ENCODE measurements around the gene NOS1AP. TPM values are rescaled to one million over a fixed set of nuclear protein-coding genes. Genes with fewer than 3 reads are reported as not detected.

The NOS1AP gene
- total RNA-seq, 1 experiment from 2014 or later: 5.3 TPM

- no peak for DNase-seq (ENCODE audit: low read depth, low spot score)
- H3K4me1 ChIP-seq (ENCODE audit: control insufficient read depth in 1 of 2, insufficient read depth in 2 of 2, low read length in 2 of 2): peaks cover 0 to under 1% of the 10 kb centered on the region in 2 experiments; a peak in 1 of 4 replicates
- intact Hi-C loops (cut with micrococcal nuclease): loop anchor here (10.0 kb wide), 1 partner anchor 484 kb away; no protein-coding TSS in a partner anchor
- H3K27ac ChIP-seq (ENCODE audit: low read depth, low read length): no peak overlapping the region
- BruUV-seq (replicated peaks): no TSS peak
- no peaks in the 10 kb centered on the region for H3K27me3 ChIP-seq (ENCODE audit: insufficient read depth, low read length)
- H3K4me2 ChIP-seq (ENCODE audit: low read length): no peak overlapping the region
- no peaks in the 10 kb centered on the region for H4K20me1 ChIP-seq (ENCODE audit: insufficient read depth)
- no peak for TF ChIP-seq ELF1 (IDR thresholded peaks at IDR 0.05; ENCODE audit: borderline replicate concordance, low read depth)
- no peak for TF ChIP-seq ZBTB33 (IDR thresholded peaks at IDR 0.05; ENCODE audit: extremely low read depth, insufficient replicate concordance, low read length)
- no peak for TF ChIP-seq POLR2A (IDR thresholded peaks at IDR 0.05; ENCODE audit: borderline replicate concordance, extremely low read depth, insufficient read depth, insufficient read length)
- no peaks in the 10 kb centered on the region for H3K9me3 ChIP-seq (ENCODE audit: control insufficient read depth in 1 of 2, insufficient read depth in 1 of 2, low read depth in 1 of 2, low read length in 2 of 2)
- H2AFZ ChIP-seq (ENCODE audit: low read depth, low read length, poor library complexity, severe bottlenecking): no peak overlapping the region
- ChIA-PET RAD21 (ENCODE audit: low non-redundant PET in 1 of 2, low total read pairs in 2 of 2, uncharacterized antibody in 2 of 2, unreplicated experiment in 2 of 2) (no interaction called here), POLR2A (no interaction called here), CTCF (interaction anchor here (1.4 kb wide), 1 partner anchor 215 kb away, joined by 4 read pairs; no protein-coding TSS in a partner anchor)
- no peak overlapping the region for H3K4me3 ChIP-seq (replicated peaks in 1 of 2; ENCODE audit: low read depth in 1 of 2, low read length in 2 of 2)
- no peak for ATAC-seq
- no peaks in the 10 kb centered on the region for H3K36me3 ChIP-seq (ENCODE audit: control insufficient read depth in 1 of 2, insufficient read depth in 2 of 2, low read length in 2 of 2)
- no peaks in the 10 kb centered on the region for H3K79me2 ChIP-seq (ENCODE audit: insufficient read depth, low read length)
- H3K9me2 ChIP-seq (ENCODE audit: insufficient read depth): no peaks in the 10 kb centered on the region
- no peak overlapping the region for H3K9ac ChIP-seq (ENCODE audit: low read length)
Observed at GRCh38 chr1:162279136-162279498, 209.6 kb downstream of the NOS1AP start.

- no peak overlapping the region for H2AFZ ChIP-seq (ENCODE audit: low read depth, low read length, poor library complexity, severe bottlenecking)
- no peak for DNase-seq (ENCODE audit: low read depth, low spot score)
- intact Hi-C loops (cut with micrococcal nuclease): no loop called here
- no peaks in the 10 kb centered on the region for H4K20me1 ChIP-seq (ENCODE audit: insufficient read depth)
- no peaks in the 10 kb centered on the region for H3K9me3 ChIP-seq (ENCODE audit: control insufficient read depth in 1 of 2, insufficient read depth in 1 of 2, low read depth in 1 of 2, low read length in 2 of 2)
- POLR2A ChIA-PET: no interaction called here
- H3K27ac ChIP-seq (ENCODE audit: low read depth, low read length): no peak overlapping the region
- H3K79me2 ChIP-seq (ENCODE audit: insufficient read depth, low read length): no peaks in the 10 kb centered on the region
- BruUV-seq (replicated peaks): no TSS peak
- no peak overlapping the region for H3K9ac ChIP-seq (ENCODE audit: low read length)
- no peak overlapping the region for H3K4me2 ChIP-seq (ENCODE audit: low read length)
- H3K27me3 ChIP-seq (ENCODE audit: insufficient read depth, low read length): no peaks in the 10 kb centered on the region
- no peak for ATAC-seq
- H3K36me3 ChIP-seq (ENCODE audit: control insufficient read depth in 1 of 2, insufficient read depth in 2 of 2, low read length in 2 of 2): no peaks in the 10 kb centered on the region
- no peaks in the 10 kb centered on the region for H3K9me2 ChIP-seq (ENCODE audit: insufficient read depth)
- H3K4me1 ChIP-seq (ENCODE audit: control insufficient read depth in 1 of 2, insufficient read depth in 2 of 2, low read length in 2 of 2): peaks cover 10 to 17% of the 10 kb centered on the region in 2 experiments; a peak in 3 of 4 replicates
- CTCF ChIA-PET: no interaction called here
- no peak overlapping the region for H3K4me3 ChIP-seq (replicated peaks in 1 of 2; ENCODE audit: low read depth in 1 of 2, low read length in 2 of 2)
- no peak for TF ChIP-seq EGR1 (IDR thresholded peaks at IDR 0.05; ENCODE audit: low read depth)
- no peak for TF ChIP-seq CEBPB (IDR thresholded peaks at IDR 0.05; ENCODE audit: low read depth)
- TF ChIP-seq SIN3A (IDR thresholded peaks at IDR 0.05; ENCODE audit: low read depth): no peak
- no peak for TF ChIP-seq FOSL1 (IDR thresholded peaks at IDR 0.05; ENCODE audit: low read depth)
- TF ChIP-seq ZBTB33 (IDR thresholded peaks at IDR 0.05; ENCODE audit: extremely low read depth, insufficient replicate concordance, low read length): no peak
- no peak for TF ChIP-seq EZH2 (IDR thresholded peaks at IDR 0.05)
- RAD21 ChIA-PET (ENCODE audit: low non-redundant PET in 1 of 2, low total read pairs in 2 of 2, uncharacterized antibody in 2 of 2, unreplicated experiment in 2 of 2): no interaction called here
Observed at GRCh38 chr1:162281426-162281825, 211.9 kb downstream of the NOS1AP start.
